Peyer's patch (tissue), 4 donors: ENCODE results near the gene BCAP29.

Experiments
- CTCF ChIP-seq, 6 experiments: fragments of 450-650 bp in 4 of 6; fragments of 200-600 bp in 2 of 6; sonication (generic) in 1 of 6; IDR thresholded peaks; one replicate each; pipeline ENCODE4 v1.5.1; 2017 to 2019; ENCODE audit warnings: antibody characterized with exemption in 6 of 6, mild to moderate bottlenecking in 3 of 6, moderate library complexity in 1 of 6
- POLR2A ChIP-seq, 2 donors: fragments of 450-650 bp; IDR thresholded peaks; one replicate each; pipeline ENCODE4 v1.5.1; 2017; ENCODE audit warnings: antibody characterized with exemption in 2 of 2, mild to moderate bottlenecking in 2 of 2, moderate library complexity in 2 of 2

- no peak for TF ChIP-seq CTCF (IDR thresholded peaks at IDR 0.05)
- TF ChIP-seq POLR2A (IDR thresholded peaks at IDR 0.05): no peak
Measured at GRCh38 chr7:107563081-107563774, 16.8 kb upstream of the BCAP29 start.
